Measurements from ENCODE around the gene ZNF860.

The ZNF860 gene

GRCh38 chr3:31981206-31982181 is at the start of gene ZNF860, which contains the start of gene OSBPL10:
Gene ZNF860 (plus strand): TSS chr3:31981750. CDS start chr3:31989080, 7,330 bp downstream.
Gene OSBPL10 (minus strand): TSS chr3:31981262. CDS start chr3:31981179, 83 bp downstream.
- no peak for TF ChIP-seq CTCF (IDR thresholded peaks at IDR 0.05)
- peaks cover 11 to 15% of the 10 kb centered on the region in 2 experiments for H3K4me1 ChIP-seq (ENCODE audit: control insufficient read depth in 1 of 2, insufficient read depth in 1 of 2, low read depth in 1 of 2, low read length in 1 of 2)

GRCh38 chr3:31932990-31933389 is 48.6 kb upstream of the ZNF860 start:
- H3K36me3 ChIP-seq, result no peaks in the 10 kb centered on the region
- H3K4me1 ChIP-seq (ENCODE audit: control insufficient read depth in 1 of 2, insufficient read depth in 1 of 2, low read depth in 1 of 2, low read length in 1 of 2), result no peaks in the 10 kb centered on the region
- H3K4me3 ChIP-seq (ENCODE audit: low read depth in 1 of 2, low read length in 1 of 2), result no peak overlapping the region
- no peaks in the 10 kb centered on the region for H3K27me3 ChIP-seq
- no peaks in the 10 kb centered on the region for H3K9me3 ChIP-seq
- H3K27ac ChIP-seq, result no peak overlapping the region
- TF ChIP-seq CTCF (IDR thresholded peaks at IDR 0.05), result no peak

More at GRCh38 chr3:31981206-31982181, at the start of gene ZNF860, which contains the start of gene OSBPL10:
- H3K36me3 ChIP-seq, result no peaks in the 10 kb centered on the region
- H3K27ac ChIP-seq, result no peak within 1 kb of the TSS
- H3K9me3 ChIP-seq, result no peaks in the 10 kb centered on the region
- H3K4me3 ChIP-seq (ENCODE audit: low read depth in 1 of 2, low read length in 1 of 2), result peak within 1 kb of the TSS in 1 of 2 experiments; percentile 39
- H3K27me3 ChIP-seq, result peaks cover 82% of the 10 kb centered on the region

GRCh38 chr3:31934018-31934417 is 47.5 kb upstream of the ZNF860 start:
- H3K4me1 ChIP-seq (ENCODE audit: control insufficient read depth in 1 of 2, insufficient read depth in 1 of 2, low read depth in 1 of 2, low read length in 1 of 2), result no peaks in the 10 kb centered on the region
- H3K4me3 ChIP-seq (ENCODE audit: low read depth in 1 of 2, low read length in 1 of 2), result no peak overlapping the region
- no peaks in the 10 kb centered on the region for H3K9me3 ChIP-seq
- H3K27me3 ChIP-seq, result no peaks in the 10 kb centered on the region
- H3K36me3 ChIP-seq, result no peaks in the 10 kb centered on the region
- no peak overlapping the region for H3K27ac ChIP-seq
- TF ChIP-seq CTCF (IDR thresholded peaks at IDR 0.05), result no peak

GRCh38 chr3:31934866-31935265 is 46.7 kb upstream of the ZNF860 start:
- TF ChIP-seq CTCF (IDR thresholded peaks at IDR 0.05), result no peak
- H3K9me3 ChIP-seq, result no peaks in the 10 kb centered on the region
- H3K36me3 ChIP-seq, result no peaks in the 10 kb centered on the region
- no peak overlapping the region for H3K27ac ChIP-seq
- no peak overlapping the region for H3K4me3 ChIP-seq (ENCODE audit: low read depth in 1 of 2, low read length in 1 of 2)
- no peaks in the 10 kb centered on the region for H3K4me1 ChIP-seq (ENCODE audit: control insufficient read depth in 1 of 2, insufficient read depth in 1 of 2, low read depth in 1 of 2, low read length in 1 of 2)
- no peaks in the 10 kb centered on the region for H3K27me3 ChIP-seq

GRCh38 chr3:31936420-31937060 is 45.0 kb upstream of the ZNF860 start:
- Histone ChIP-seq H3K36me3 (no peaks in the 10 kb centered on the region), H3K27ac (no peak overlapping the region), H3K9me3 (no peaks in the 10 kb centered on the region), H3K4me1 (ENCODE audit: control insufficient read depth in 1 of 2, insufficient read depth in 1 of 2, low read depth in 1 of 2, low read length in 1 of 2) (no peaks in the 10 kb centered on the region), H3K4me3 (ENCODE audit: low read depth in 1 of 2, low read length in 1 of 2) (no peak overlapping the region), H3K27me3 (no peaks in the 10 kb centered on the region)
- TF ChIP-seq CTCF (IDR thresholded peaks at IDR 0.05), result no peak

Data from neutrophil (primary cell).